RCC 7860 (cell line): Measurements from ENCODE around the gene TMEM164.
"Not testable (repeated sequence)": the region's sequence is repeated elsewhere in the genome, so short reads cannot be mapped to it uniquely, and the experiment has no call there.

Experiments
- DNase-seq: peaks from one replicate; pipeline ENCODE4 v3.0.0-alpha.2; 2015; ENCODE audit warnings: low spot score
- FAIRE-seq: peaks from 2 replicates; lab custom pipeline; 2012; peaks lifted over from hg19 to GRCh38; lab: Jason Lieb, UNC

TMEM164 gene

DNA sequence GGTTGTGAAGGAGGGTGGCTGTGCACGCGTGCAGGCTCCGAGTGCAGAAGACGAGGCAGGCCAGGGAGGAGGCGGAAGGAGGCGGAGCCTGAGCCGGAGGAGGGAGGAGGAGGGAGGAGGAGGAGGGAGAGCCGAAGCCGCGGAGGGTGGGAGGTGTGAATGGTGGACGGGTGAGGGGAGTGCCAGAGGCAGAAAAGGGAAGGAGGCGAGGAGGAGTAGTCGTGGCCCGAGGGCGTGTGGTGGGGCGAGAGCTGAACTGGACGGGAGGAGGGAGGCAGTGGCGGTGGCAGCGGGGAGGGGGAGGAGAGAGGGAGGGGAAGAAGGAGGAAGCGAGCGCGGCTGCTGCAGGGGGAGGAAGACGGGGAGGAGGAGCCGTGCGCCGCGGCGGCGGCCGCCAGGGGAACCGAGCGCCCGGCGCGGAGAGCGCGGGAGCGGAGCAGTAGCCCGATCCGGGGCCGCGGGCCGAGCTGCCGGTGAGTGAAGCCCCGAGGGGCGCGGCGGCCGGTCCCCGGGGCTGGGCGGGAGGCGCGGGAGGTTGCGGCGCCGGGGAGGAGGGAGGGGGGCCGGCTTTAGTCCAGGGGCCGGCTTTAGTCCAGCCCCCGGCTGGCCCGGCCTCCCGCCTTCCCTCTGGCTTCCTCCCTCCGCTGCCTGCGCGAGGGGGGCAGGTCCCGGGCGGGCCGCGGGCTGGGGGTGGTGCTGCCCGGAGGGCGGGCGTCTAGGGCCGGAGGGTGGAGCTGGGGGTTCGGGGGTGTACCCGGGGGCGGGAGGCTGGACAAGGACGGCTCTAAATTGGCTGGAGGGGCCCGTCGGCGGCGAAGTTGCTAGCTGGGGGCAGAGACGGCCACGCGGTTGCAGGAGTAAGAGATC is at the start of gene TMEM164:
TSS of gene TMEM164 (plus strand) at position 815 of the 867 bp plus-strand sequence. CDS start 661 bp downstream, outside the sequence.
- FAIRE-seq (no peak), DNase-seq (peak; percentile 49)

DNA sequence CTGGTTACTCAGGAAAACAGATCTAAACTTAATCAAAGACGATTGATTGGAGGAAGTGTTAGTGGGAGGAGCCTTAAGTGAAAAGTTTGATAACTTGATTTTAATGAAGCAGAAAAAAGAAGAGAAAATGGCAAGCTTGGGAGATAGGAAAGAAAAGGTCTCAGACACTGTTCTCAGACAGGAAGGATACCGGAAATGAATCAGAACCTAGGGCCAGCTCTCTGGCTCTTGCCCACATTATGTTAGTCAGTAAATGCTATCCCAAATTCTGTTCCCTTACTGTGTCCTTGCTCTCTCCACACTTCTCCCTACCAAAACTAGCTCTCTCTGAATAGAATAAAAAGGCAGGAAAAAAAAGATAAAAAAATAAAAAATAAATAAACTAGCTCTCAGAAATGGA is 48.6 kb upstream of the TMEM164 start:
- no peak for FAIRE-seq
- DNase-seq, result no peak

DNA sequence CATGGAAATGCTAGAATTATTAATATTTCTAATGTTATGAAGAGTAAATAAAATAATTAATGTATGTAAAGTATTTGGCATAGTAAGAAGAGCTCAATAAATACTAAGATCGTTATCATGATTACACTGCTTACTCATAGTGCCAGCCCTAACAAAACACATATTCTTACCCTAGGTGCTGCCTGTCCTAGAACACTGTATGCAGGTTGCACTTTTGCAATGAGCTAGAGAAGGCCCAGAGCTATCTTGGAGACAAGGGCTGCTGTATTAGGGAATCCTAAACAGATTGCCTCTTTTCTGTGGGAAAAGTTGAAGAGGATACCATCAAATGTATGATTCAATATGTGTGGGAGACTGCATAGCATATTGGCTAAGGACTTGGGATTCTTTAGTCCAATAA is 48.0 kb upstream of the TMEM164 start:
- no peak for DNase-seq
- FAIRE-seq, result no peak

DNA sequence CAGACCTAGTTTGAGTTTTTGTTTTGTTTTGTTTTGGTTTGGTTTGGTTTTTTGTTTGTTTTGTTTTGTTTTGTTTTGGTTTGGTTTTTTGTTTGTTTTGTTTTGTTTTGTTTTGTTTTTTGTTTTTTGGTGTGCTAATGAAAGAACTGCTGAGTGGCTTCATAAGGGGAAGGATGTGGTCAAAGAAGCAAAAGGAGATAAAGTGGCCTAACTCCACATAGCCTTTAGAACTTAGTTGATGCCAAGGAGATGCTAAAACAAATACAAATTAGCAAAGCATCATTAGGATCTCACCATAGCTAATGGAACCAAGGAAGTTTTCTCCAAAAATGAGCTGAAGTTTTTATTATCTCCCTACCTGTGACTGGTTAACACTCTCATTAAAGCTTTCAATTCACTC is 44.6 kb upstream of the TMEM164 start:
- no peak for FAIRE-seq
- DNase-seq, result no peak

DNA sequence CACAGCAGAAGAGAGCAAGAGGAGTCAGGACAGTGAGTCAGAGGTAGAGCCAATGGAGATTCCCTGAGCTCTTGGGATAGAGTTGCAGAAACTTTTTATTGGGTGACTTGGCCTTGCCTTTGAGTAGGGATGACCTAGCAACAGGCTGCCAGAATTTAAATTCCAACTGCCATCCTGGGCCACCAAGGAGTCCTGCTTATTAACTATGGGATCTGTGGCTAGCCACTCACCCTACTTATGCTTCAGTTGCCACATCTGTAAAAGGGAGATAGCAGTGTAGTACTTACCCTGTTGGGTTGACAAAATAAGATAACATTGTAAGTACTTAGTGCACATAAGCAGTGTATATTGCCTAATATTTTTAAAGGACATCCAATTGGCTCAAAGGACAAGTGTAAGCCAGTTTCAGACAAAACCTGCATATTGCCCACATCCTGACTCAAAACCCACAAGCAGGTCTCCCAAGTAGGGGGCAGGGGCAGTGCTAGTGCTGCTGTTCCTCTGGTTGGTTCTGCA is 43.5 kb upstream of the TMEM164 start:
- no peak for DNase-seq
- no peak for FAIRE-seq

DNA sequence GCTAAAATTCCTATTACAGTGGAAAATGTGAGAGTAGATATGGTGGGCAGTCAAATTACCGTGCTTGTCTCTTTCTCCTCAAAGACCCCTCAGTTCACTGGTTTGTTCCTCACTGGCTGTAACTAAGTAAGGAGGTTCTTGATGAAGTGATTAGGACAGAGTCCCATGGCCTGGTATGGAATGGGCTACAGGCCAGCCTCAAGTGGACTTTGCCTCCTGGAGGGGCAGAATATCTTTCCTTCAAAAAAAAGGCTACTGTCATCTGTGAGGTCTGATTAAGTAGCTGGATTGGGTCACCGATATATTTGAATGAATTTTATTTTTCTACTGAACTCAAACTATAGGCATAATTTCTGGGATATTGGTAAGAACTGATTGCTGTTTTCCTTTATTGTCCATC is 38.5 kb upstream of the TMEM164 start:
- DNase-seq (no peak), FAIRE-seq (no peak)

DNA sequence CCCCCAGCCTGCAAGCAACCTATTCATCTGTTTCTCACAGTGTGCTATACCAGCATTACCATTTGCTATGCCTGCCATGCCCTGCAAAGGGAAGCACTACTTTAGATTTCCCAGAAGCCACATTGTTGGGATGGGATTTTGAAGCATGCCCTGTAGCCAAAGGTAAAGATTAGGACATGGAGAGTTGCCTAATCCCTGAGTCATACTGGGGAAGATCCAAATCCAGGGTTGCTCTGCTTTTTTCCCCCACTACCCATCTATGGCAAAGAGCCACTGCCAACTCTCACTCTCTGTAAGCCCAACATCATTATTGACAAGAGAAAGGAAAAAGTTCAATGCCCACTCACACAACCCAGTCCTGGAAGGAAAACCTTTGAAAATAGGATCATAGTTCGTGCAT is 36.7 kb upstream of the TMEM164 start:
- DNase-seq, result no peak
- FAIRE-seq, result no peak

DNA sequence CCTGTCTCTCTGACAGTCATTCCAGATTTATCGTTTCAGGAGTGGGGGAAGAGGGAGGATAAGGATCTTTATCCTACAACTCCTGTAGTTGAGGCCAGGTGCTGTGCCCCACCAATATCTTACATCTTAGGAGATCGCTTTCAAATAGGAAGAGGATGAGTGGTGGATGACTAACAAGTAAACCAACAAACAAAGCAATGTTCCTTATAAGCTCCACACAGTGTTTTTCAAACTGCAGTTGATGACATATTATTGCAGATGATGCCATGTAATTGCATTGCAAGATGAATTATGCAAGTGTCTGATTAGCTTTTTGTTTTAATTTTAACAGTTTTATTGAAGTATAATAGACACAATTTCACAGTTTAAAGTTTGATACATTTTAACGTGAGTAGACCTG is 35.8 kb upstream of the TMEM164 start:
- FAIRE-seq (no peak), DNase-seq (no peak)

DNA sequence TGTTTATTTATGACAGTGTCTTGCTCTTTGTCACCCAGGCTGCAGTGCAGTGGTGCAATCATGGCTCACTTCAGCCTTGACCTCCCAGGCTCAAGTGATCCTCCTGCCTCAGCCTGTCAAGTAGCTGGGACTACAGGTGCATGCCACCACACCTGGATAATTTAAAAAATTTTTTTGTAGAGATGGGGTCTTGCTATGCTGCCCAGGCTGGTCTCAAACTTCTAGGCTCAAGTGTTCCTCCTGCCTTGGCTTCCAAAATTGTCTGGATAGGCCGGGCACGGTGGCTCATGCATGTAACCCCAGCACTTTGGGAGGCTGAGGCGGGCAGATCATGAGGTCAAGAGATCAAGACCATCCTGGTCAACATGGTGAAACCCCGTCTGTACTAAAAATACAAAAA is 32.1 kb upstream of the TMEM164 start:
- not testable (repeated sequence) for DNase-seq, FAIRE-seq

DNA sequence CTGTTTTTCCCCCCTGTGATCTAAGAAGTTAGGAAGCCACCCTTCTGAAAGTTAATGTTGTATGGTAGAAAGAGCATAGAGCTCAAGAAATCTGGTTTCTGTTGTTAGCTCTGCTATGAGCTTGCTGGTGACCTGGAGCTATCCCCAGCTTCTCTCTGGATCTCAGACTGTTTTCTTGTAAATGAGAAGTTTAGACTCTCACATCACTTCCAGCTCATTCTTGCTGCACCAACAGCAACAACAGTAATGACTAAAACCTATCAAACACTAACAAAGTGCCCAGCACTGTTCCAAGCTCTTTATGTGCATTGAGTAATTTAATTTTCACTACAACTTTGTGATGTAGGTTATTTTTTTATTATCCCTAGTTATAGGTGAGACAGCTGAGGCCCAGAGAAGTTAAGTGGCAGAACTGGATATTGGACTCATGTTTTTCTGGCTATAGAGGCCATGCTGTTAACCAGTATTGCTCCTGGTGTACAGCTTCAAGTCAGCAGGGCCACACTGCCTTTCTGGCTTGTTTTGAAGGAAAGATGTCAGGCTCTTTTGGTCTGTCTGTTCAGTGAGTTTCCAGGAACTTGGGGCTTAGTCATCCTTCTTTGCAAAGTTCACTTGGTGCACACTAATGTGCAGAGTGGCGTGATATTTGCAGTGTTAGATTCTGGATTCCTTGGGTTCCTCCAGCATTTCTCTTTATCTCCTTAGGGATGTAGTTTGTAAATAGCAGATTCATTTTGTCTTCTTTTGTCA is 27.8 kb upstream of the TMEM164 start:
- no peak for FAIRE-seq
- DNase-seq, result no peak

DNA sequence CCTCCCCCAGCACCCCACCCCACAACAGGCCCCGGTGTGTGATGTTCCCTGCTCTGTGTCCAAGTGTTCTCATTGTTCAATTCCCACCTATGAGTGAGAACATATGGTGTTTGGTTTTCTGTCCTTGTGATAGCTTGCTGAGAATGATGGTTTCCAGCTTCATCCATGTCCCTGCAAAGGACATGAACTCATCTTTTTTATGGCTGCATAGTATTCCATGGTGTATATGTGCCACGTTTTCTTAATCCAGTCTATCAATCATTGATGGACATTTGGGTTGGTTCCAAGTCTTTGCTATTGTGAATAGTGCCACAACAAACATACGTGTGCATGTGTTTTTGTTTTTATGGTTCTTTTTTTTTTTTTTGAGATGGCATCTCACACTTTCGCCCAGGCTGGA is 17.7 kb upstream of the TMEM164 start:
- FAIRE-seq, DNase-seq: not testable (repeated sequence)

DNA sequence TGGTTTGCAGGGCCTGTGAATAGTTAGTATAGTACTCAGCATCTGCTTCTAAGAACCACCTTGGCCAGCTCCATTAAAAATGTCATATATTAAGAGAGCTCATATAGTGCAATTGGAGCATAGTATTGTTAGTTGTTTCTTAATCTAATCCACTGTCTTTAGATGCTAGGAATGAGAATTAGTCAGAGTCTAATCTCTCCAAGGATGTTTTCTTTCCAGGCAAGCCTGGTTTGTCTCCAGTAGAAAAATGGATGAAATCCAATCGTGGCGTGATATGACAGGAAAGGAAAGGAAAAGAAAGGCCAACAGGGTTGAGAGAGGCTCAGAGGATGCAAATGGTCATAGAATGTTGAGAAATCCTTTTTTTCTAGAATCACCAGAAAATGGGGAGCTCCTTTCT is 15.0 kb upstream of the TMEM164 start:
- FAIRE-seq, result no peak

DNA sequence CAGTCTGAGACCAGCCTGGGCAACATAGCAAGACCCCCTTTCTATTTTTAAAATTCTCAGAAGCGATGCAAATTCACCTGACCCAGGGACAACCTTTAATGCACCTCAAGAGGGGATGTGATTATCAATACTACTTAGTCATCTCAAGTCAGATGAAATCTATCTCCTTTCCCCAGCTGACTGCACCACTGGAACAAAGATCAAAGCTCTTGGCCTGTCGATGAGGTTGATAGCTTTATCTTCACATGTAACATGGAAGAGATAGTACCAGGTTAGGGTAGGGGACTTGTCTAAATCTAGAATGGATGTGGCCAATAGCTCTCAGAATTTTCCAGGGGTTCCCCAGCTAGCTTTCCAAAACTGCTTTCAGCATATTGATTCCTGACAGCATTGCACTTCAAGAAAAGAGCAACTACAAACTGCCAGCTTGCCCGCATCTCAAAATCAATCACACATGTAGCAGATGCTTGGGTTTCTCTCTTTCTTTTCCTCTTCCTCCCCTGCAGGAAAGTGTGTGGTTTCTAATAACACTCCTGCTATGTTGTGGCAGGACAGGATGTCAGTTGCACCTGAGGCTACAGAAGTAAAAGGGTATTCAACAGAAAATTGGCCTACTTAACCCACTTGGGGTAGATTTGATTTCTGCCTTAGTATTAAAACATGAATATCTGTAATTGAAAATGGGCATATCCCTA is 12.2 kb upstream of the TMEM164 start:
- no peak for DNase-seq
- no peak for FAIRE-seq

More for the DNA sequence above, 15.0 kb upstream of the TMEM164 start:
- DNase-seq, result no peak

DNA sequence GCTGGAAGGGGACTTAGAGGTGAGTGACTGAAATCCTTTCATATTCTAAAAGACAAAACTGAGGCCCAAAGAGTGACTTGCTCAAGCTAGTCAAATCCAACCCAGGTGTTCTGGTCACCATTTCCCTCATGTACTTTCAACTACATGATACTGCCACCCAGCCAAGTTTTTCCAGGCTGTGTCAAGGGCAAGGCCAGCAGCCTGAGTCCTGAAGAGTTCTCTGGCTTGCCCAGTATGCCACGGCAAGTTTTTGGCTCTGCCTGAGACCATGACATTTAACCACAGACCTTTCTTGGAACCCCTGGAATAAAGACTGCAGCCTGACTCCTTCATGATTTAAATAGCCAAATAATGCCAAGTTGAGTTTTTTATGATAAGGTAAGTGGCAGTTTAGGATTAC is 10.7 kb upstream of the TMEM164 start:
- FAIRE-seq (no peak), DNase-seq (no peak)

DNA sequence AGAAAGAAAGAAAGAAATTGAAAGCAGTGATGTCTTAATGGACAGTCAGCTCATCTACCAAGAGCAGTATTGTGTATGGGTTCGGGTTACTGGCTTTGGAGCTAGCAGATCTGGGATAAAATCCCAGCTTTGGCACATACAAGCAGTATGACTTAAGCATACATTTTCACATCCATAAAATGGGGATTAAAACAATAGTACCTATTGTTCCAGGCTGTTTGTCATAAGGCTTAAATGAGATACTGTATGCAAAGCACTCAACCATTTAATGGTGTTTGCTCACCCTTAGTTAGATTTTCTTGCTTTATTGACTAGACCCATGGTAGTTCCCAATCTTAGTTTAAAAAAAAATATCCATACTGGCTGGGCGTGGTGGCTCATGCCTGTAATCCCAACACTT is 7.8 kb upstream of the TMEM164 start:
- DNase-seq, result no peak
- FAIRE-seq, result no peak

DNA sequence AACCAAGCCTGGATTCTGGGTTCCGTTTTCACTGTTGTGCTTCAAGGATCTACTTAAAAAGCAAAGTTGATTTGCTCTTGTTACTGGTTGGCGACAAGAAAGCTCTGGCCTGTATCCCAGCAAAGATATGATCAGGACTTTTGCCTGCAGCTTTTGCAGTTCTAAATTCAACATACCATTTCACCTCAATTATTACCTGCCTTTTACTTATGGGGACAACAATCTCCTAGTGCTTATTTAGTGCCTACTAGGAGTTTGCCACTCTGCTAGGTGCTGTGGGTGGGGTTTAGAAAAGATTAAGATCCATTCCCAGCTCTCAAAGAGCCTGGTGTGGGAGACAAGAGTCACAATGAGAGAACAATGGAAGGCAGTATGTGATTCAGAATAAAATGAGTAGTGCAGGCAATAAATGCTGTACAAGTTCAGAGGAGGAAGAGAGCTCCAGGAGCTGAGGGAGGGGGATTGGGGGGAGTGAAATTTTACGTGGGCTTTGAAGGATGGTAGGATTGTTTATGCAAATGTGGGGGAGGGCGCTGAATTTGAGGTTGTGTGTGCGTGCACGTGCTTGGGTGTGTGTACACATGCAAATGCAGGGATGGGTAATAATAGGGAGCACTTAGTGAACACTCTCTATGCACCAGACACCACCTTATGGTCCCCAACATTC is 5.0 kb upstream of the TMEM164 start:
- DNase-seq (no peak), FAIRE-seq (no peak)

DNA sequence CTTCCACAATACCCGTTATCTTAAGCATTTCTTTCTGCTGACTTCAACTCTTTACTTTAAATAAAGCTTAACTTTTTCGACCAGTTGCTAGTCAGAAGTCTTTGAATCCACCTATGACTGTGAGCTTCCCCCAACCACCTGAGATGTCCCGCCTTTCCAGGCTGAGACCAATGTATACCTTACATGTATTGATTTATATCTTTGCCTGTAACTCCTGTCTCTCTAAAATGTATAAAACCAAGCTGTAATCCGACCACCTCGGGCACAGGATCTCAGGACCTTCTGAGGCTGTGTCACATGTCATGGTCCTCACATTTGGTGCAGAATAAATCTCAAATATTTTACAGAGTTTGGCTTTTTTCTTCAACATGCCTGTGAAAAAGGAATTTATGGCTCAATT is 2.9 kb upstream of the TMEM164 start:
- FAIRE-seq (no peak), DNase-seq (no peak)

DNA sequence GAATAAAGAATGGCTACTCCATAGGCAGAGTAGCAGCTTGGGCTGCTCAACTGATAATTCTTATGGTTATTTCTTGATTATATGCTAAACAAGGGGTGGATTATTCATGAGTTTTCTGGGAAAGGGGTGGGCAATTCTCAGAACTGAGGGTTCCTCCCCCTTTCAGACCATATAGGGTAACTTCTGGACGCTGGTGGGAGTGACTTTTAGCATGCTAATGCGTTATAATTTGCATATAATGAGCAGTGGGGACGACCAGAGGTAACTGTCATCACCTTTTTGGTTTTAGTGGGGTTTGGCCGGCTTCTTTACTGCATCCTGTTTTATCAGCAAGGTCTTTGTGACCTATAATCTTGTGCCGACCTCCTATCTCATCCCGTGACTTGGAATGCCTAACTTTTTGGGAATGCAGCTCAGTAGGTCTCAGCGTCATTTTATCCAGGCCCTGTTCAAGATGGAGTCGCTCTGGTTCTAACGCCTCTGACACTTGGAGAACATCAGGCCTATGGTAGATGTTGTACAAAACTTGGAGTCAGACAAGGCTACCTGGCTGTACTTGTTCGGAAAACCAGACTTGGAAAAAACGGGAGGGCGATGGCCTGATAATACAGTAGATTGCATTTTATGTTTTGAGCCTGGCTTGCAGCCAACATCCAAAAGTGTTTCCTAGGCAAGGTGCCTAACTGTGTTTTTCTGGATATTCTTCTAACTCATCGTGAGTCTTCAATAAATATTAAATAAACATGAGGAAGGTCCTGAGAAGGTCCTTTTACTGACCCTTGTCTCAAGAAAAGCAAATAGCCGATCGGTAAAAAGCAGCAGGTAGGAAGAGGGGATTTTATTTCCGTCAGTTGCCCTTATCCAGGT is 1.8 kb upstream of the TMEM164 start:
- FAIRE-seq (no peak), DNase-seq (no peak)

DNA sequence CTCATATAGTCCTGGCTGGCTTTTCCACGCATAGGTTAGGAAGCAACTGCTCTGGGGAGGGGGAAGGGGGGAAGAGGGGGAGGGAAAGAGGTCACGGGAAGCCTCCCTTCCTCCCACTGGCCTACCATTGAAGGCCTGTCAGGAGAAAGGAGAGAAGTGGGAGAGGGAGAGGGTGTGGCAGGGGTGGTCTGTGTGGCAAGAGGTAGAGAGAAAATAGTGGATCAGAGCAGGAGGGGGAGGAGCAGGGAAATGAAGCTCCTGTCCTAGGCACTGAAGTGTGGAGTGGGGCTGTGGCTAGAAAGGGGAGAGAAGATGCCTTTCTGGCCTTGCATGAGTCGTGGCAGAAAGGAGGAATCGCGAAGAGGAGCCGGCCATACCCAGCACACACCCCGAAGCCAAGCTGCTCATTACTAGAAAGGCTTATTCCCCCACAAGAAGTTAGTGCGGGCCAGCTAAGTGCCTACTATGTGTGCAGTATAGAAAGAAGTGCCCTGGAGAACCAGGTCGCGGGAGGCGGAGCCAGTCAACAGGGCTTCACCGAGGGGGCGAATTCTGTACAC is 1.1 kb upstream of the TMEM164 start:
- DNase-seq, result no peak
- FAIRE-seq, result no peak
